Central memory CD4-positive, alpha-beta T cell (primary cell): Measurements from ENCODE around the gene ELP4.

Source experiments
- DNase-seq: peaks from one replicate; pipeline ENCODE4 v3.0.0; 2022

The ELP4 gene

GRCh38 chr11:31783252-31783651, 273.7 kb downstream of the ELP4 start:
- no peak for DNase-seq

GRCh38 chr11:31784611-31785010, 275.0 kb downstream of the ELP4 start:
- DNase-seq = no peak

DNA sequence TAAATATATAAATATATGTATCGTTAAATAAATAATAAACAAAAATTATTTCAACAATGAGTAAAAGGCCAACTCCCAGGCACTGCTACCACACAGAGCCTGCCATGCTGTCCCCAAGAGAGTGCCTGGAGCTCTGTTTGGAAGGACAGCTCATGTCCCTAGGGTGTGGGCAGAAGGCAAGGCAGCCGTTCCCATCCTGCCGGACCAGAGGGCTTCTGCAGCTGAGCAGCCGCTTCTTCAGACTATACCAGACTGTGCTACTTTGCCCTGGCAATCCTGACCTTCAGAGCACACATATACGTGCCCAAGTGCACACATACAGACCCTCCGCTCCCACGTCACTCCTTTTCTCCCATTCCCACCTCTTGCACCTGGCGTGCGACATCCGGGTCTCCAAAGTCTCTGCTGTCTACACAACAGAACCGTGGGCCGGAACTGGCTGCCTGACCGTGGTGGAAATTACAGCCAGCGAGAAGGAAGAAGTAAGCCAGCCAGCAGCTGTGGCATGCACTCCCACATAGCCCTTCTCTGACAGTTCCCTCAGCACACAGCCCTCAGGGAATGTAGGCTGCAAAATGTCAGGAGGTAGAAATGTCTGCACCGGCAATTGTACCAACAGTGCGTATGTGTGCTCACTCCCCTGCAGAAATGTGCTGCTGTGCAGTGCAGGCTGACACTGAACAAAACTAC, 277.6 kb downstream of the ELP4 start:
- DNase-seq = no peak

- no peak for DNase-seq
Observed at GRCh38 chr11:31788085-31788484, 278.5 kb downstream of the ELP4 start.

- DNase-seq = no peak
Observed at GRCh38 chr11:31790649-31791048, 281.1 kb downstream of the ELP4 start.

DNA sequence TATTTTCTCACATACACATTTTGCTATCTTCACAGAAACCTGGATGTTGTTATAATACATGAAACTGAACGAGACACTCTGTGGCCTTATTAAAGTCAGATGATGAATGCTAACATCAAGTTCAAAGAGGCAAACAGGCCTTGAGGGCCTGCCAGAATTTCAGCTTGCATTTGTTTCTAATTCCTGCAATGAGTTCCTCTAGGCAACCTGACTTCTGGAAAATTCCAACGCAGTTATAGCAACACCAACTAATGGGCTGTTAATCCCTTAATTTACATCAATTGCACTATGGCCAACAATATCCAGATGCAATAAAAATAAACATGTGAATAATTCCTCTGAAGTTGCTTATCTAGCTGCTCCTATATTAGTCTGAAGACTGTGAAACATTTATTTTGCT, 282.5 kb downstream of the ELP4 start:
- no peak for DNase-seq

DNA sequence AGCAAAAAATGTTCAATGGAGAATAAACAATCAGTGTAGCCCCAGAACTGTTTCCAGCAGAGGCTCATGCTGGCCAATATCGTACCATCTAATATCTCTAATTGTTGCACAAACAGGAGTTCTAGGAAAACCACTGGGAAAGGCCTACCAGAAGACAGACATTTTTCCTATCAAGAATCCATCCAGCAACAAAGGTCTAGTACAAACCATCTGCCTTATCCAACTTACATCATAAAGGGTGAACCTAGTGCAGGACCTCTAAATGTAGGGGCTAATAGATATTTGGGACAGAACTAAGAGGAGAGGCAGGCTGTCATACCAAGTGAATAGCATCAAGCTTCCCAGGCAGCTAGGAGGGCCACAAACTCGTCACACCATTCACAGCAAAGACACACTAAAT, 282.9 kb downstream of the ELP4 start:
- no peak for DNase-seq

DNA sequence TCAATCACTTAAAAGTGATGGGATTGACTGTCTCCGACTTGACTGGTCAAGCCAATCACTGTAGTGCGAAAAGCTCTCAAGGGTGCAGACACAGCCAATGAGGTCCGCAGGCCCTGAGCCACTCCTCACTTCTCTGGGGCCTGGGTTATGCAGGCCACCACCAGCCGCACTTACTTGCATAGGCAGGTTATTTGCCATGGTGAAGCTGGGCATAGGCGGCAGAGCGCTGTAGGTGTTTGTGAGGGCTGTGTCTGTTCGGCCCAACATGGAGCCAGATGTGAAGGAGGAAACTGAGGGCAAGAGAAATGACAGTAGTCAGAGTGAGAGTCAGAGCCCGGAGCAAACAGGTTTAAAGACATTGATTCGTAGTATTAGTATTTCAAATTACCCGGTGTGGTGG, 283.7 kb downstream of the ELP4 start:
- no peak for DNase-seq

DNA sequence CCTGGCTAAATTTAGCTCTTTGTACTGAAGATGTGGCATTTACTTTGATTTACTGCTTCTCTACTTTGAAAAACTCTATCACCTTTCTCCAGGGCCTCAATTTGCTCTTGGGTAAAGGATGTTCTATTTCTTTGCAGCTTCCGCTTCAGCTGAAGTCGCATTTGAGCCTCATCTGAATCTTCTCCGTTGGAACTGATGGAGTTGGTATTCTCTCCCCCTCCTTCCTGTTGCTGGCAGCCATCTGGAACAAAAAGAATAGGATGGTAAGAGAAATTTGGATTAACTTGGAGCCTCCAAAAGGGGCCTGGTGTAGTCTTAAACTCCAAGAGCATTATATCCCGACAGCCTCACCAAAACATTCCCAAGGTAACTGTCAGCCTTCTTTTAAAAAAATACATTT, 285.0 kb downstream of the ELP4 start:
- DNase-seq = no peak

GRCh38 chr11:31795706-31796498, 286.3 kb downstream of the ELP4 start:
- no peak for DNase-seq

- DNase-seq = no peak
Observed at GRCh38 chr11:31796499-31797189, 287.1 kb downstream of the ELP4 start.

DNA sequence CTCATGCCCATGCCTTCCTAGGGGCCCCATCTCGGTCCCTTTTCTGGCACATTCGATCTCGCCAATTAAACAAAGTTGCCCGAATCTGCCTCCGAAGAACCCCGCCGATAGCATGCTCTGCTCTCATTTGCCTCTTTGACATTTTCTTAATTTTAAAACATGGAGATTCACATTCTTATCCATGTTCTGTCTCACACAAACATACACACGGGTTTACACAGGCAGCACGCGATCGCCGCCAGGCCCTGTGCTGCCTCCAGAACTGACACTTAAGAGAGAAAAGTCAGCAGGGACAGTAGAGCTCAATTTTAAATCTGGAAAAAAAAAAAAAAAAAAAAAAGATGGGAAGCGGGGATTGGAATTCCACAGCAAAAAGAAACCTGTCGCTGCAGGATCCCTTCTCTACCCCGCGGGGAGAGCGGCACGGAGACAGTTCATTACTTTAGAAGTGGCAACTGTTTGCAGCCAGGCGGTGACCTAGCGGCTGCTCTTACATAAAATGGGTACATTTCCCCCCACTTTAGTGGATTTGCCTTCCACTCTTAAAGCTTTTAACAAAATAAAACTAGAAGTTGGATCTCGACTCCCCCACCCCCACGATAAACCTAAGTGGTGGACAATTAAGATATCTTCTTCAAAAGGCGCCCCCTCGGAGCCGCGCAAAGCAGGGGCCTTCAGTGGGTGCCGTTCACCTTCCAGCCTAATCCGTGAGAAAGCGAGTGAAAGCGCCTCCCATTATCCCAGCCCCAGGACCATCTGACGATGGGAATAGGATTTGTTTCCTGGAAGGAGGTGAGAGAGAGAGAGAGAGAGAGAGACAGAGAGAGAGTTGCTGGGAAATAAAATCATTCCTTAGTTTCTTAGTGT, 287.9 kb downstream of the ELP4 start:
- no peak for DNase-seq

DNA sequence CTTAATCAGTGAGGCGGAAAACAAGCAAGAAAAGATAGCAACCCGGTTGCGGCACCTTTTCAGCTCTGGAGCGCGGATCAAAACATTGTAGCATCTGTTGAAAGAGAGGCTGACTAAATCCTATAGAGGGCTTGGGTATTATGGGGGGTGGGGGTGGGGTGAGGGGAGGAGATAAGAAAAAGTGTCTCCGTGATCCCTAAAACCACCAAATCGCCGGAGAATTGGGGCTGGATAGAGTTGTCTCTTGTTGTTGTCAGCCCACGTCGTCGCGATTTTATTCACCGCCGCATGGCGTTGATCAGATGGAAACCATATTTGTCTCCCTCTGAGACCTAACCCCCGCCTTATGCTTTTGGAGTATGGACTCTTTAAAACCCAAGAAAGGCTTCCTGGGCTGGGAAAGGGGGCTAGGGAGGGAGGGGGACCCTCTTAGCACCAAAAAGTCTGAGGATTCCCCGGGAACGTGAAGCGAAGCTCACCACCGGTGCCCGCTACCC, 288.5 kb downstream of the ELP4 start:
- no peak for DNase-seq

- DNase-seq = no peak
Observed at GRCh38 chr11:31798554-31799434, 289.2 kb downstream of the ELP4 start.

- DNase-seq = no peak
Observed at GRCh38 chr11:31799435-31800397, 290.1 kb downstream of the ELP4 start.

- no peak for DNase-seq
Observed at GRCh38 chr11:31800398-31801265, 291.1 kb downstream of the ELP4 start.

DNA sequence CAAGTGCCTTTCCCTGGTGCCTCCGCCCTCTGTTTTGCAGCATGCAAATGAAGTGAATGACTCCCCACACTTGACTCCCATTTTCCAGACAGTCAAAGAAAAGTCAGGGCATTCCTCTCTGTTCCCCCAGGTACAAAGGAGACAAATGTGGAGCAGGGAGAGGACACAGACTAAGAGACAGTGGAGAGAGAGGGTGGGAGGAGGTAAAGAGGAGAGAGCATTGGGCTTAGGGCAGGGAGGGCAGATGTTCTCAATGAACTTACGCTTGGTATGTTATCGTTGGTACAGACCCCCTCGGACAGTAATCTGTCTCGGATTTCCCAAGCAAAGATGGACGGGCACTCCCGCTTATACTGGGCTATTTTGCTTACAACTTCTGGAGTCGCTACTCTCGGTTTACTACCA, 291.7 kb downstream of the ELP4 start:
- no peak for DNase-seq

- DNase-seq = no peak
Observed at GRCh38 chr11:31802000-31802551, 292.5 kb downstream of the ELP4 start.

GRCh38 chr11:31802609-31802989, 293.0 kb downstream of the ELP4 start:
- no peak for DNase-seq
